DND-41 (cell line): ENCODE results near the gene EMC10.
"Not testable (repeated sequence)": the region's sequence is repeated elsewhere in the genome, so short reads cannot be mapped to it uniquely, and the experiment has no call there.

Experiments used
- ATAC-seq: fragments of 200-7000 bp; cut with Tn5 transposase; 3 replicates; pipeline ENCODE4 v1.9.1; 2021; ENCODE audit warnings: low read depth; ENCODE audit not compliant: insufficient read depth
- DNase-seq: peaks from one replicate; pipeline ENCODE4 v3.0.0-alpha.2; 2020
- H2AFZ ChIP-seq: 2 replicates; pipeline ENCODE4 v1.6.0; 2012; ENCODE audit warnings: low read depth, low read length
- H3K27ac ChIP-seq: 2 replicates; pipeline ENCODE4 v1.5.1; 2012; ENCODE audit warnings: low read length, inconsistent platforms
- H3K27me3 ChIP-seq: fragments of 200-600 bp; sonication (generic); 2 replicates; pipeline ENCODE4 v1.6.0; 2012; ENCODE audit warnings: low read length, mild to moderate bottlenecking, inconsistent platforms; ENCODE audit not compliant: insufficient read depth, poor library complexity
- H3K36me3 ChIP-seq: 2 replicates; pipeline ENCODE4 v1.5.1; 2012; ENCODE audit warnings: low read length, inconsistent platforms; ENCODE audit not compliant: insufficient read depth
- H3K4me1 ChIP-seq: 2 replicates; pipeline ENCODE4 v1.5.1; 2012; ENCODE audit warnings: mild to moderate bottlenecking, low read length; ENCODE audit not compliant: insufficient read depth
- H3K4me2 ChIP-seq: 2 replicates; pipeline ENCODE4 v1.6.0; 2012; ENCODE audit warnings: mild to moderate bottlenecking, moderate library complexity, low read length, inconsistent platforms; ENCODE audit not compliant: insufficient read depth
- H3K4me3 ChIP-seq, 2 experiments: fragments of 200-600 bp in 1 of 2; shearing (Covaris generic) in 1 of 2; 2 replicates each; pipeline ENCODE4 v1.5.1; 2012 to 2016; ENCODE audit warnings: inconsistent platforms in 2 of 2, low read length in 2 of 2, mild to moderate bottlenecking in 2 of 2, low read depth in 1 of 2, moderate library complexity in 1 of 2
- H3K79me2 ChIP-seq: 2 replicates; pipeline ENCODE4 v1.6.0; 2012; ENCODE audit warnings: low read length, inconsistent platforms; ENCODE audit not compliant: insufficient read depth
- H3K9ac ChIP-seq: 2 replicates; pipeline ENCODE4 v1.6.0; 2012; ENCODE audit warnings: low read depth, mild to moderate bottlenecking, inconsistent platforms, low read length, moderate library complexity
- H3K9me3 ChIP-seq: 2 replicates; pipeline ENCODE4 v1.5.1; 2012; ENCODE audit warnings: low read length, moderate library complexity, mild to moderate bottlenecking, inconsistent platforms; ENCODE audit not compliant: insufficient read depth, severe bottlenecking
- H4K20me1 ChIP-seq: 2 replicates; pipeline ENCODE4 v1.6.0; 2012; ENCODE audit warnings: low read length; ENCODE audit not compliant: insufficient read depth
- EZH2 ChIP-seq: IDR thresholded peaks from 3 replicates; pipeline ENCODE4 v1.6.1; 2012; ENCODE audit warnings: borderline replicate concordance, low read depth, mild to moderate bottlenecking, moderate library complexity, low read length, inconsistent platforms; ENCODE audit not compliant: severe bottlenecking
- TF ChIP-seq, protein P1 (sequence below): IDR thresholded peaks from 2 replicates; pipeline ENCODE4 v1.5.1; 2012; ENCODE audit warnings: borderline replicate concordance, low read length, moderate library complexity, mild to moderate bottlenecking; ENCODE audit not compliant: poor library complexity, severe bottlenecking; ENCODE audit errors: extremely low read depth

EMC10 gene

DNA sequence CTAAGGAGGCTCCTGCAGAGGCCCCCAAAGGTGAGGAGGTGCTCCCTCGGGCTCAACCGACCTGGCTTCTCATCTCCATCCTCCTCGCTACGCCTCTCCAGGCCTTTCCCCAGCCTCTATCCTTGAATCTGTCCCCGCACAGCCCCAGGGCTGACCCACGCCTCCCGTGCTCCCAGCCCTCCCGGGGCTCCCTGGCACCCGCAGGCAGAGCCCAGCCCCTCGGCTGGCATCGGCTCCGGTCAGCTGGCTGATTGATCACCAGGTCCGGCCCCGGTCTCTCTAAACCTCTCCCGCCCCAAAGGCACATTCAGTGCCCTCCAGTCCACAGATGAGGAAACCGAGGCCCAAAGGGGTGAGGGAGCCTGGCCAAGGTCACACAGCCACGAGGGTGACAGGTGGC is 41.1 kb upstream of the EMC10 start:
- H3K4me1 ChIP-seq = peaks cover 15% of the 10 kb centered on the region
- no peak overlapping the region for H2AFZ ChIP-seq
- DNase-seq (no peak), ATAC-seq (no peak)
- TF ChIP-seq, protein P1, sequence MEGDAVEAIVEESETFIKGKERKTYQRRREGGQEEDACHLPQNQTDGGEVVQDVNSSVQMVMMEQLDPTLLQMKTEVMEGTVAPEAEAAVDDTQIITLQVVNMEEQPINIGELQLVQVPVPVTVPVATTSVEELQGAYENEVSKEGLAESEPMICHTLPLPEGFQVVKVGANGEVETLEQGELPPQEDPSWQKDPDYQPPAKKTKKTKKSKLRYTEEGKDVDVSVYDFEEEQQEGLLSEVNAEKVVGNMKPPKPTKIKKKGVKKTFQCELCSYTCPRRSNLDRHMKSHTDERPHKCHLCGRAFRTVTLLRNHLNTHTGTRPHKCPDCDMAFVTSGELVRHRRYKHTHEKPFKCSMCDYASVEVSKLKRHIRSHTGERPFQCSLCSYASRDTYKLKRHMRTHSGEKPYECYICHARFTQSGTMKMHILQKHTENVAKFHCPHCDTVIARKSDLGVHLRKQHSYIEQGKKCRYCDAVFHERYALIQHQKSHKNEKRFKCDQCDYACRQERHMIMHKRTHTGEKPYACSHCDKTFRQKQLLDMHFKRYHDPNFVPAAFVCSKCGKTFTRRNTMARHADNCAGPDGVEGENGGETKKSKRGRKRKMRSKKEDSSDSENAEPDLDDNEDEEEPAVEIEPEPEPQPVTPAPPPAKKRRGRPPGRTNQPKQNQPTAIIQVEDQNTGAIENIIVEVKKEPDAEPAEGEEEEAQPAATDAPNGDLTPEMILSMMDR = no peak
- TF ChIP-seq EZH2 = no peak
- H3K27ac ChIP-seq = no peak overlapping the region
- H3K36me3 ChIP-seq = no peaks in the 10 kb centered on the region
- H3K4me2 ChIP-seq = no peak overlapping the region
- no peaks in the 10 kb centered on the region for H4K20me1 ChIP-seq
- H3K79me2 ChIP-seq = no peaks in the 10 kb centered on the region
- H3K4me3 ChIP-seq = no peak overlapping the region
- no peaks in the 10 kb centered on the region for H3K27me3 ChIP-seq
- H3K9me3 ChIP-seq = no peaks in the 10 kb centered on the region
- no peak overlapping the region for H3K9ac ChIP-seq

DNA sequence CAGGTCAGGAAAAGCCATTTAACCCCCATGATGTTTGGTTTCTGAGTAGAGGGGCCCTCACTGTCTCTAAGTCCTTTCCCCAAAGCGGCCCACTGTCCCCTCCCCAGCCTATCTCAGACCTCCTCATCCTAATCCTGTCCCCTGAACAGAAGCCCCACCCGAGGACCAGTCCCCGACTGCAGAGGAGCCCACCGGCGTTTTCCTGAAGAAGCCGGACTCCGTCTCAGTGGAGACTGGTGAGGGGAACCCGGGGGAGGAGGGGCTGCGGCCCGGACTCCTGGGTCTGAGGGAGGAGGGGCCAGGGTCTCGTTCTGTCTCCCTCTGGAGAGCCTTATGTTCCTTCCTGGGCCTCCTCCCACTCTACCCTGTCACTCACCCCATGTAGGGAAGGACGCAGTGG is 40.7 kb upstream of the EMC10 start:
- Histone ChIP-seq H3K36me3 (no peaks in the 10 kb centered on the region), H3K4me2 (no peak overlapping the region), H3K4me3 (no peak overlapping the region), H2AFZ (no peak overlapping the region), H3K27me3 (no peaks in the 10 kb centered on the region), H3K27ac (no peak overlapping the region), H3K4me1 (peaks cover 15% of the 10 kb centered on the region), H3K9me3 (no peaks in the 10 kb centered on the region), H4K20me1 (no peaks in the 10 kb centered on the region; the same call in 1 of the 2 replicates), H3K9ac (no peak overlapping the region), H3K79me2 (no peaks in the 10 kb centered on the region)
- ATAC-seq (no peak), DNase-seq (no peak)
- TF ChIP-seq, protein P1 = no peak
- TF ChIP-seq EZH2 = no peak

DNA sequence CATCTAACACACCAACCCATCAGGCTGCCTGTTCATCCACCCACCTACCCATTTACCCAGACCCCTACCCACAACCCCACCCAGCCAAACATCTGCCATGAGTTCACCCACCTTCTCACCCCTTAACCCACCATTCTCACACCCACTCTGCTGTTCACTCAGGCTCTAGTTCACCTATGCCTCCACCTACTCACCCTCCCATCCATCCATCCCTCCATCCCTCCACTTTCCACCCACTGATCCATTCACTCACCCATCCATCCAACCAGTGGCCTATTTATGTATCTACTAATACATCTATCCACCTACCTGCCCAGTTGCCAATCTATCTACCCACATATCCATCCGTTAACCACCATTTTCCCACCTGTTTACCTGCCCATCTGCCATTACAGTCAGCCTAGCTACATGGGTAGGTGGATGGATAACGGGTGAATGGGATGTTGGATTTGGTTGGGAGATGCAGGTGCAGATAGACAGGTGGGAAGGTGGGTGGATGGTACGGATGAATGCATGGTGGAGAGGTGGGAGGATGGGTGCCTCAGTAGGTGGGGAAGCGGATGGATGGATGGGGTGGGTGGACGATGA is 38.4 kb upstream of the EMC10 start:
- Histone ChIP-seq H3K4me1 (no peaks in the 10 kb centered on the region), H3K36me3 (no peaks in the 10 kb centered on the region), H3K79me2 (no peaks in the 10 kb centered on the region), H4K20me1 (no peaks in the 10 kb centered on the region; the same call in 1 of the 2 replicates), H3K27me3 (no peaks in the 10 kb centered on the region), H3K4me3 (no peak overlapping the region), H3K27ac (no peak overlapping the region), H3K4me2 (no peak overlapping the region), H3K9me3 (no peaks in the 10 kb centered on the region), H3K9ac (no peak overlapping the region), H2AFZ (no peak overlapping the region)
- ATAC-seq (no peak), DNase-seq (no peak)
- TF ChIP-seq, protein P1 = no peak

GRCh38 chr19:50439130-50439529 is 37.2 kb upstream of the EMC10 start:
- not testable (repeated sequence) for H3K9ac ChIP-seq, H3K4me3 ChIP-seq, H3K36me3 ChIP-seq, H3K27me3 ChIP-seq, H3K4me1 ChIP-seq, DNase-seq, ATAC-seq, H3K9me3 ChIP-seq, H3K4me2 ChIP-seq, H2AFZ ChIP-seq, H3K27ac ChIP-seq, H3K79me2 ChIP-seq, H4K20me1 ChIP-seq
